ENCODE data around the gene ENAM.

Gene ENAM, protein sequence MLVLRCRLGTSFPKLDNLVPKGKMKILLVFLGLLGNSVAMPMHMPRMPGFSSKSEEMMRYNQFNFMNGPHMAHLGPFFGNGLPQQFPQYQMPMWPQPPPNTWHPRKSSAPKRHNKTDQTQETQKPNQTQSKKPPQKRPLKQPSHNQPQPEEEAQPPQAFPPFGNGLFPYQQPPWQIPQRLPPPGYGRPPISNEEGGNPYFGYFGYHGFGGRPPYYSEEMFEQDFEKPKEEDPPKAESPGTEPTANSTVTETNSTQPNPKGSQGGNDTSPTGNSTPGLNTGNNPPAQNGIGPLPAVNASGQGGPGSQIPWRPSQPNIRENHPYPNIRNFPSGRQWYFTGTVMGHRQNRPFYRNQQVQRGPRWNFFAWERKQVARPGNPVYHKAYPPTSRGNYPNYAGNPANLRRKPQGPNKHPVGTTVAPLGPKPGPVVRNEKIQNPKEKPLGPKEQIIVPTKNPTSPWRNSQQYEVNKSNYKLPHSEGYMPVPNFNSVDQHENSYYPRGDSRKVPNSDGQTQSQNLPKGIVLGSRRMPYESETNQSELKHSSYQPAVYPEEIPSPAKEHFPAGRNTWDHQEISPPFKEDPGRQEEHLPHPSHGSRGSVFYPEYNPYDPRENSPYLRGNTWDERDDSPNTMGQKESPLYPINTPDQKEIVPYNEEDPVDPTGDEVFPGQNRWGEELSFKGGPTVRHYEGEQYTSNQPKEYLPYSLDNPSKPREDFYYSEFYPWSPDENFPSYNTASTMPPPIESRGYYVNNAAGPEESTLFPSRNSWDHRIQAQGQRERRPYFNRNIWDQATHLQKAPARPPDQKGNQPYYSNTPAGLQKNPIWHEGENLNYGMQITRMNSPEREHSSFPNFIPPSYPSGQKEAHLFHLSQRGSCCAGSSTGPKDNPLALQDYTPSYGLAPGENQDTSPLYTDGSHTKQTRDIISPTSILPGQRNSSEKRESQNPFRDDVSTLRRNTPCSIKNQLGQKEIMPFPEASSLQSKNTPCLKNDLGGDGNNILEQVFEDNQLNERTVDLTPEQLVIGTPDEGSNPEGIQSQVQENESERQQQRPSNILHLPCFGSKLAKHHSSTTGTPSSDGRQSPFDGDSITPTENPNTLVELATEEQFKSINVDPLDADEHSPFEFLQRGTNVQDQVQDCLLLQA

DNA sequence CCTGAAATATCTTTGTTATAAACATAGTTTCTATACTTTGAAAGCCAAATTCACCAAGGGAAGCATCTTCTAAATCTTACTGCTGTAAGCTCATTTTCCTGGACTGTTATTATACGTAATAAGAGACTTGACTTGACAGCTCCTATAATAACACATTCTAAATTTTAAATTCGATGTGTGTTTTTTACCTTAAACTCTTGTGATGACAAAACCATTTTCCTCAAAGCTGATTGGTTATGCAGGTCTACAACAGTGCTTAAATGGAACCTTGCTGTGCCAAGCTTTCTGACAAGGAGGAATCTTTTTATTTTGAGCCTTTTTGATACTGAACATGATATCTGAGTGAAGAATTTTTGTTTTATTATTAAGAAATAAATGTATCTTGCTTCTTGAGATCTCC lies at the start of gene ENAM:
Gene ENAM (plus strand): TSS at position 301 of the 400 bp plus-strand sequence. CDS start 757 bp downstream, outside the sequence.
- no peak for DNase-seq

DNA sequence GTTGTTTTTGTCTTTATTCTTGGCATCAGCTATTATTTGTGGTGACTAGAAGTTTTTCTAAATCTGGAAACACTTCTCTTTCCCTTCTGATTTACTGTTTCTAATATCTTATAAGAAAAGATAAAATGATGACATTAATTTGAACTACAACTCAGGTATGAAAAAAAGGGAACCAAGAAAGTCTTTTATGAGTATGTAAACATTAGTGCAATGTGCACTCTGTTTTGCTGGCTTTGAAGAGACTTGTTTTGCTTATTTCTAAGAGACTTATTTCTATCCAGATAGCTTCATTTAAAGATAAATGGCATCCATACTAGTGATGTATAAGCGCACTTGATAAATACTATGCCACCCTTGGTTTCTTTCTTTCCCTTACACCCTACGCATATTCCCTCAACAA lies 46.6 kb upstream of the ENAM start:
- DNase-seq: no peak

DNA sequence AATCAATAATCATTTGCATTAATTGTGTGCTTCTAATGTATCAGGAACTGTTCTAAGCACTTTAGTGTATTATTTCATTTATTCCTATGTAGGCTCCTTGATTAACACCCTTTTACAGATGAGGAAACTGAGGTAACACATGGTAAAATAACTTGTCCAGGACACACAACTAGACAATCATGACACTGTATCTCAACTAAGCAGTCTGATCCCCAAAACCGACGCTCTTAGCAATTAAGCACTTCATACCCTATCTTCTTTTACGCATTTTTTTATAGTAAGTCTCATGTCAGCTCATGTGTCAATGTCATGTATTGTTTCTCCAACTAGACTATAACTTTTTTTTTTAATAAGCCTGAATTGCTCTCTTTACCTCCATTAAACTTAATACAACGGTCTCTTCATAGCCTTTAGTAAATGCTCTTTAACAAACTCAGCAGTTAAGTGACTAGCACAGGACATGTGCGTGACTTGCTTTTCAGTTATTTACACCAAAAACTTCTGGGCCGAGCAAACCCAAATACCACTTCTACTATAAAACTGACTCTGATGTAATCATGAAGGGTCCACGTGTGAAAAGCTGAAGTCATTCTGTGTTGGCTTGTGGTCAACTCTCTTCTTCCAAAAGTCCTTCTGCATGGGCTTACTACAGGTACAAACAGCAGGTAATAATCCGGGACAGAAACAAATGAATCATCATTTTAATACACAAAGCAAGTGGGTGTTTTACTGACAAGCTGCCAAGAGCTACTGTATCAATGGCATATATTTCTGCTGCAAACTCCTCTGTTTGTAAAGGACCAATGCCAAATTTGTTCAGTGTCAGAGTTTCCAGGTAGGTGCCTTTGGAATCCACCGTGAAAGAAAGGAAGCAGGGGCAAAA lies 44.4 kb upstream of the ENAM start:
- DNase-seq: no peak

DNA sequence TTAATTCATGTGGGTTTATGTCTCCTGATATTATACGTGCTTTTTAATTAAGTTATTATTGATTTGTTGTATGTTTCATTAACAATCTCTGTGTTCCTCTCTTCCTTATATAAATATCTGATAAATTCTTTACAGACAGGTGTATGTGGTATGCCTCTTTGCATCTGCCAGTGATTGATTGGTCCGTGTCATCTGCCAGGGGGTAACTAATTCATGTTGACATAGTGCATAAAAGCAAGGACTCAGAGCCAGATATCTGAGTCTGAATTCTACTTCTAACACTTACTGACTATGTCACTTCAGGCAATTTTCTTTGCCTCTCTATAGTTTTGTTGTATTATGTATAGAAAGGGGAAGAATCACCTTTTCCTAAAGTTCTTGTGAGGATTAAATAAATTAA lies 41.7 kb upstream of the ENAM start:
- DNase-seq: no peak

DNA sequence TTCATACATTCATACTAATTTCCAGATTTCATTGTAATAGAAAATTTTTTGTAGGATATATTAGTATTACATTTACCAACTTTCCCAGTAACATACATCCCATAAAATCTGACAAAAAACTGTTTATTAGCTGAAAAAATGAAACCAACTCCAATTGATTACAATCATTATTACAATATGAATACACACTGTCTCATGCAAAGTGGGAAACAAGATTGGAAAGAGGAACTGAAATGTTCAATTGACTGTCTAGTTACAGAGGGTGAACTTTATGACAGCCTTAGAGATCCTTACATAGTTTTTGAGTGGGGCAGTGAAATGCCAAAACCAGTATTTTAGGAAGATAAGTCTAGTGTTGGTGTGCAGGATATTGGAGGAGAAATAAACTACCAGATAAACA lies 38.8 kb upstream of the ENAM start:
- DNase-seq: peak; percentile 15

DNA sequence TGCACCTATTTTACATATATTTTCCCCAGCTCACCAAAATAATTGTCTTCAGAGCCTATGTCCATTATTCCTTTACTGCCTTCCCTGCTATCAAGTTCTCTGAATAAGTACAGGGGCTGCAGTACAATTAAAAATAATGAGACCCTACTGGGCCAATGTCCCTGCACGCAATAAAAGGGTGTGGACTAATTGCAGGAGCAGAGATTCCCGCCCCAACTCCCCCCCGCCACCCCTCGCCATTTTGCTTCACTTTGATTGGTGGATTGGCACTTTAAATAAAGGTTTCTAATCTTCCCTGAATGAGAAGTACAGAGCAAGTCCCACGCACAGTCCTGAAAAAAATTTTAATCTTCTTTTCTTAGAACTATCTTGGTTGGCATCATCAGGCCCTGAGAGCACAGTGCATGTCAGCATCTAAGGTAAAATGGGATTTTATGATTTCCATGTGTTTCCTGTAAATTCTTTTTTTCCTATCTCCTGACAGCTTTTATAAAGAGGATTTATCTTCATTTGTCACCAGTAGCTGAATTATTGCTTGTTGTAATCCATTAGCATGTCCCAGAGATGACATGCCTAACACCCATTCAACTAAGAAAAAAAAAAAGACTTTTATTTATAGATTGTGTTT lies 36.5 kb upstream of the ENAM start, which contains the start of gene AMBN:
Gene AMBN (plus strand): TSS at position 302 of the 628 bp plus-strand sequence. CDS start 103 bp downstream, at position 405.
- DNase-seq: no peak

DNA sequence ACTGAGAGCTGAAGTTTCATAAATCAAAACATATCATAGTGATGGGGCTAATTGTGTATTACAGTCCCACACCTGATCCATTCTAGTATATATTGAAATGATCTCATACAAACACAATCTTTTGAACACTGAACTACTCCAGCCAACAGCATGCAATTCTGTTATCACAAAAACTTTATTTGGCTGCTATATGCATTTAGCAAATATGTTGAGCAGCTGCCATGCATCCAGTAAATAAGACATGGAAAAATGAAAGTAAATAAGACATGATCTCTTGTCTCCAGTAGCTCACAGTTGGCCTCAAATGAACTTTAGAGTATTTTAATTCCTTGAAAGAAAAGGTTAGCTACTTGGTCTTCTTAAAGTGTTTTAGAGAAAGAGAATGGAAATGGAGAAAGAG lies 34.3 kb upstream of the ENAM start:
- no peak for DNase-seq

DNA sequence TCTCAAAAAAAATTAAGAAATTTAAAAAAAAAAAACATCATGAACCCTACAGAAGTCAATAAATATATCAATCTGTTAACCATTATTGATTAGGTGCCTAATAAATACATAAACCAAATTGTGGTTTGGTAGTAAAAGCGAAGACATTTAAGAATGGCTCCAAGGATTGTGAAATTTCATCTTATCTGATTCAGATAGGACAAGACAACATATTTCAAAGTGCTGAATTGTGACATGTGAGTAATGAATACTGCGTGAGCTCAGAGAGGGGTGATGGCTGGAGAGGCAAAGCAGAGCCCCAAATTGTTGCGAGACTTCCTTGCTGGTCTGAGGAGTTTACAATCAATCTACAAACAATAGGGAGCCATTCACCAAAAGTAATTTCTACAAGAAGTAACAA lies 28.2 kb upstream of the ENAM start:
- no peak for DNase-seq

DNA sequence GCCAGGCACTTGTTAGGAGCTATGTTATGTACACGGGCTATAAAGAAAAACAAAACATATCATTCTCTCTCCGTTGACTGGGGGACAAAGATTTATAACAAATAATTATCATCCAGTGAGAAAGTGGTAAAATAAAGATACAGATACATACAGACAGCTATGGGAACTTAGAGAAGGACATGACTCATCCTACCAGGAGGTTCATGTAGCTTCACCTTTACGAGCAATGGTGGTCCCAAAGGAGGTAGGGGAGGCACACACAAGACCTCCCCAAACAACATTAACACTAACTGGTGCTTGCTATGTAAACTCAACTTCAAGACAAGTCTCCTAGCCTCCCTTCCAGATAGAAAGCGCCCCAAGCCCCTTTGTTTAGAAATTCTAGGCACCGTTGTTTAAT lies 27.6 kb upstream of the ENAM start:
- DNase-seq: no peak

DNA sequence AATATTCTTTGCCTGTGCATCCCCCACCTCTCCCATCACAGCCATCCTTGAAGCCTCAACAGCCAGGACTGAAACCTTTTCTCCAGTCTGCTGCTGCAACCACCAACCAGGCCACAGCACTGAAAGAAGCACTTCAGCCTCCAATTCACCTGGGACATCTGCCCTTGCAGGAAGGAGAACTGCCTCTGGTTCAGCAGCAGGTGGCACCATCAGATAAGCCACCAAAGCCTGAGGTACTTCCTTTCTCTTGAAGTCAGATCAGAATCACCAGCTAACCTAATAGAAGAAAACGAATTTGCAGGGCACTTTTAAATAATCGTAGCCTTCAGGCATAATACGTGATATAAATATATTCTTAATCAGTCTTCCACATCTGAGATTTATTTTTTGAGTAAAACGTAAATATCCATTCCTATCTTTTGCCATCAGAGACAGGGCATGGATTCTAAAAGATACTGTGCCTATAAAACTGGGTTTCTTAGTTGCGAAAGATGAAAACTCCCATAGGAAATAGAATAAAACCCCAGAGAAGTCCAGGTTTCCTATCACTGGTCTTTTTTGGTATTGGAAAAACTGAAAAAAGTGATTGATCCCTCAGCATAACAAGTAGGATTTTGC lies 27.0 kb upstream of the ENAM start:
- peak; percentile 78 for DNase-seq

DNA sequence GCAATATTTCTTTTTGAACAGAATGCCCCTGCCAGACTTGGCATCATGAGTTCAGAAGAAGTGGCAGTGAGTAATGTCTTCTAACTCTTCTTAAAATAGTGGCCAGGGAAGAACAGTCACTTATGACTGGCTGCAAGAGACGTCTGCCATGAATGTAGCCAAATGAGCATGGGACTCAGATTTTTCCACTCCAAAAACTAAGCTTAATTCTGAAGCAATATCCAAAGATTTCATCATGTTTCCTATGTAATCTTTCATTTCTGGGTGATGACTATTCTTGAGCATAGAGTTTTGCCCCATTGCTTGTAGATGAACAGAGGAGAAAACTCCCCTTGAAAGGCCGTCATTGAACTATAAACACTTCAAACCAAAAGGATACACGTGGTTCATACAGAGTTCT lies 24.7 kb upstream of the ENAM start:
- no peak for DNase-seq

DNA sequence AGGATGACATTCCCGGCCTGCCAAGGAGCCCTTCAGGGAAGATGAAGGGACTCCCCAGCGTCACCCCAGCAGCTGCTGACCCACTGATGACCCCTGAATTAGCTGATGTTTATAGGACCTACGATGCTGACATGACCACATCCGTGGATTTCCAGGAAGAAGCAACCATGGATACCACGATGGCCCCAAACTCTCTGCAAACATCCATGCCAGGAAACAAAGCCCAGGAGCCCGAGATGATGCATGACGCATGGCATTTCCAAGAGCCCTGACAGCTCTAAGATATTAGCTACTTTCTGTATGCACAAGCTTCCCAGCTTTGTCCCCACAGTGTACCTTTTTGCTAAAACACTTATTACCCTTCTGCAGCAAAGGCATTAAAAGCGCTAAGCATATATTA lies 22.1 kb upstream of the ENAM start:
- DNase-seq: no peak

DNA sequence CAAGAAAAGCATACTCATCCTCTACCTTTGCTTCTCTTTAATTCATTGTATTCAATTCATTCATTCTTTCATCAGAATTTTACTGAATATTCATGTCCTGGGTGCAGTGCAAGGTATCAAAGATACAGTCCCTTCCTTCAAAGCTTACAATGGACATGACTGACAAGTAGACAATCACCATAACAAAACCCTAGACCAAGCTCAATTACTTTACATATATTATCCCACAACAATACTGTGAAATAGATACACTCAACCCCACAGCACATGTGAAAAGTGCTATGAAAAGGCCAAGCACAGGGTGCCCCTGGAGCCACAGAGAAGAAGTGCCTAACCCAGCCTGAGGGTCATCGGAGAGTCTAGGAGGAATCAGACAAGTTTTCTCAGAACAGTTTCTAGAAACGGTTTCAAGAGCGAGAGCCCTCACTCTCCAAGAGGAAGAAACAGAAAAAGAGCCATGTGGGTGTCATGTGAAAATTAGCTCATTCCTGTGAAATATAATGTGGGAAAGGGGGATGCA lies 21.1 kb upstream of the ENAM start:
- no peak for DNase-seq

DNA sequence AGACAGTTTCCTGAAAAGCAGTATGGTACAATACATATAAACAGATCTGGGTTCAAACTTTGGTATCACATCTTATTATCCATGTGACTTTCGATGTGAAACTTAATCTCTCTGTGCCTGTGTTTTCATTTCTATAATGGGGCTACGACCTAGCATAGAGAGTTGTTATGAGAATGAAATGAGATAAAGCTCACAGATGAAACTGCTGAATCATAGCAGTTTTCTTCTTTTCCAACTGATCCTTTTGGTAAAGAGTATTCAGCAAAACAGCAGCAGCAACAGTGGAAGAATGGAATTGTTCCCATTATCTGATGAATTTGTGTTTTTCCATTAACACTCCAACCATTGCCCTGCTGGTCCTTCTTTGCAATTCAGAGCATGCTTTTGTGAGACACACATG lies 20.2 kb upstream of the ENAM start:
- DNase-seq: peak; percentile 32

DNA sequence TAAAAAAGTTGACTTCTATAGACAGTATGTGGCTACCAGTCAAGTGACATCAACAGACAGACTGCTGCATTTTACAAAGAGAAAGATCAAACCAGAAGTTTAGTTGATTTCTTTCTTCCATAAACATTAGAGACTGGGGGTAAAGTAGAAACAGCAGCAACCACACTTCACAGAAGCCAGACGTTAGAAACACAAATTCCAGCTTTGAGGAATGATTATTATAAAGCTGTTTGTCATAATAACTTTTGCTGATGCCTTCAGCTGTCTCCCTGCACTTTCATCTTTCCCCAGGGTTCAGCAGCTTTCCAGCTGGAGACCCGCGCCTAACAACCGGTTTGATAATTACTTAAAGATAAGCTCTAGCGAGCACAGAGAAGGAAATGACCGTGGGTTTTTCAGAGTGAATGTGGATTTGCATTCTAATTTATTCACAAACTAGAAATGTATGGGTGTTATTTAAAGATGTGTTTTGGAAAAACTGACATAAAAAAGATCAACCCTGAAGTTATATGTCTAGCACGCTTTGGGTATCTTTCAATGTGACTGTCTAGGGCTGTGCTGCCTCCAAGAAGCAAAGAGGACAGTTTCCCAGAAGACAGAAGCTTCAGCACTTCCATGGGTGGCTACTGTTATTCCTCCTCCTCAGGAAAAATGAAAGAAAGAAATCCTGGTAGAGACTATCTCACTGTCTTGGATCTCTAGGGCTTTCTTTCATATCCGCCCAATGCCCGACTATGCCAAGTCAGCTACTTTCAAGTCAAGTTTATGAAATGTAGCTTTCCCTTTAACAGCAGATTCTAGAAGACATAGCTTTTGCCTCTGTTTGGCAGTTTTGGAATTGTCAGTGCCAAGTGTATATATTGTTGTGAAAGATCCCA lies 15.0 kb upstream of the ENAM start:
- DNase-seq: peak; percentile 62

DNA sequence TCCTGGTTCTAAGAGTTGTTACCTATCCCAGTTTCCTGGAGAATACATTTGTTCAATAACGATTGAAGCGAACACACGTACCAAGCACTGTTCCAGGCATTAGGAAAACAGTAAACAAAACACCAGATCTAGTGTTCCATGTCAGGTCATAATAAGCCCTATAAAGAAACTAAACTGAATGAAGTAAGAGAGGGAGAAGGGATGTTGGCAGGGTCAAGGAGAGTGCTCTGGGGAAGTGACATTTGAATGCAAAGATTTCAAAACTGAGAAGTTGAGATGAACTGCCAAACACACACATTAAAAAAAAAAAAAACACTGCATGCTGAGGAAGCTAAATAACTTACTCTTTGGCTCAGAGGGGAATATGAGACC lies 14.4 kb upstream of the ENAM start:
- peak; percentile 49 for DNase-seq

DNA sequence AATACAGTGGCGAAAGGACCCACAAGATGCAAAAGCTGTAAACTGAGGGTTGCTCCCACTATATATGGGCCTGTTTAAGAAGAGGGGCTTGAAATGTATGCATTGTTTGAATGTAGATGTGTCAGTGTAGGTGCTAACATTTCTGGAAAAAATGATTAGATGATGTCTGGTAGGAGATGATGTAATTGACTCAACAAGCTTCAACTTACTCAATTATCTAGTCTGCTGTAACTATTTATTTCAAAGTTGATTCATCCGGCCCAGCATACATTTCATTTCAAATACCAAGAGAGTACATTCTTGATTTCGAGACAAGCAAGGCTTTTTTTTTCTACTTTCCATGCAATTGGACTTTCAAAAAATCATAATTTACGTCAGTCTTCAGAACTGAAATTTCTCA lies 9.3 kb upstream of the ENAM start:
- no peak for DNase-seq

DNA sequence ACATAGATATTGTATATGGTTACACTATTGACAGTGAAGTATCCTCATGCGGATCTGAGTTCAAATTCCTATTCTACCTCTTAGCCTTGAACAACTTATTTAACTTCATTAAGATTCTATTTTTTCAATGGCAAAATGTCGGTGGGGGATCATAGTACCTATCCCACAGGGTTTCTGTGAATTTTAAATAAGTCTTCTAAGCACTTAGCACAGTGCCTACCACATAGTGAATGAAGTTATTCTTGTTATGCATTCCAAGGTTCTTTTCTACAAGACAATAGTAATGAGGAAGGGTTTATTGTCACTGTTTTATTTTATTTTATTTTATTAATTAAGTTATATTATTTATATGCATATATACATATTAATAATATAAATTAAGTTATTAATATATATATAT lies 8.8 kb upstream of the ENAM start:
- no peak for DNase-seq

DNA sequence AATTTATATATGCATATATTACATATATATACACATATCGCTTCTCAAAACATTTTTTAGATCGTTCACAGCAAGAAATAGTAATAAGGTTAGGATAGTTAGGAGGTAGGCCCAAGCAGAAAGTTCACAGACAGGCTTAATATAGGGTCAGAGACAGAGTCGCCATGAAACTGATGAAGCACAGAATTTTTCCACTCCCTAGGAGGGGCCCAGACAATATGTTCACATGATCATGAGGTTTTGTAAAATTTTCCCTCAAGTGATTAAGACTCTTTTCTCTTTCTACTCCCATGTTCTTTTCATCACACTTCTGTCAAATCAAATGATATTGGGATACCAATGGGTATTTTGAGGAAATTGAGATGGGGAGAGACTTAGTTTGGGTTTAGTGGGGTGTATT lies 5.2 kb upstream of the ENAM start:
- no peak for DNase-seq

DNA sequence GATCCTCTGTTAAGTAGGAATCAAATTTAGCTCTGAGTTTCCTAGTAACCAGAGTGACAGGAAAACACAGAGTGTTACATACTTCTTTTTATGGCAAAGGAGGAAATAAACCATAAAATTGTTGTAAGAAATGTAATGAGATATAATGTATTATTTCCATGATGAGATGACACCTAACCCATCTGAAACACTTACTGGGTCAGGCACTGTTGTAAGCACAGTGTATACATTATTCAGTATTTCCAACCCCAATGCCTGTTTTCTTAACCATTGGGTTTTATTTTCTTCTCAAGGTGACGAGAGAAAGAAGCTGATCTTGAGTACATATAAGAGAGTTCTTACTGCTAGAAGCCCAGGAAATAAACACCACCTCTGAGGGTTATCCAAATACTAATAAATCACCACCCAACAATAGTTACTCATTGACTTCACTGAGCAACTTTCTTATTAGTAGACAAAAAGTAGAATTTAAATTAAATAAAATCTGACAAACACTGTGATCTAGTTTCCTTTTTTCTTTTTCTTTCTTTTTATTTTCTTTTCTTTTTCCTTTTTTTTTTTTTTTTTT lies 4.2 kb upstream of the ENAM start:
- no peak for DNase-seq

Data from OCI-M1 (cell line).